UCSD-AML1 (cell line): ENCODE measurements around the gene ELF1.

Experiments used
- DNase-seq: peaks from one replicate; lab custom pipeline; 2025; ENCODE audit not compliant: unreplicated experiment; lab: John Stamatoyannopoulos, UW

Gene ELF1

DNA sequence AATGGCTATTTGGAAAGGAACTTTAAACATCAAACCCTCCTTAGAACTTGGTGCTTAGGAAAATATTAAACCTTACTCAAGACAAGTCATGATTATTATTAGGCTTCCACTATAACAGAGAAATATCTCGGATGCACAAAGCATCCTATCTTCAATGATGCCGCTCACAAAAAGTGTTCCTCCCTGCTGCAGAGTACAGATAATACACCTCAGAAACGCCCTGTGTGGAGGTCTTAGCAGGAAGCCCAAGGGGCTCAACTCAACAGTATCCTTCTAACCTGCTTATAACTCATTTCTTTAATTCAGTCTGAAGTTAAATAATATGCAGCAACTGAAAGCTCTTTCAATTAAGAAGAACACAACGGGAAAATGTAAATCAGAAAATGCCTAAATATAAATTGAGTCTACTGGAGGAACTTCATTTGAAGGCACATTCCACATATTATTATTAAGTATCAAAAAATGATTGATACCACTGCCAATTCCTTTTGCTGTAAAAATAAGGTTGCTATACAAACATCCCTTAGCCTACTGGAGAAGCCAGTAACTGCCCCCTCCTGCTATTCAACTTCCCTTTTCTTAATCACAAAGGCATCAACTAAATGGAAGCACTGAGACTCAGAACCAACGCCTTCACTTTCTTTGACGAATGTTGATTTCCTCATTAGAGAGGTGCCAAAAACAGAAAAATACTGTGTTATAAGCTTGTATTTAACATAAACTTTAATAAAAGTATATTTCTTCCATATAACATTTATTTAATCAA, 12.0 kb downstream of the ELF1 start:
- no peak for DNase-seq

DNA sequence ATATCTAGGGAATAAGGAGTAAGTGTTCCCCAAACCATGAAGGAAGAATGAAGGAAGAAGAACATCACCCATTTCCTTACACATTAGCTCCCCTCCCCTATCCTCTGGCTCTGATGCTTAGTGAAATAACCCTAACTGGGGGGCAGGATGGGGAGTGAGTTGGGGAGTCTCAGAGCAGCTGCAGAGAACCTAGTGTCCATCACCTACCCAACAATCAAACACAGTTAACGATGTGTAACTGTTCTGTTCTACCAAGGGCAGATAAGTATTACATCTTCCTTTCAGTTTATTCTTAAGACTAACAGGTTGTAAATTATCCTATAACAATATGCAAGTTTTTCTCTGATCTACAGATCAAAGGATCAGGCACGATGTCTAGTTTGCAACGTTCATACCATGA, 12.8 kb downstream of the ELF1 start:
- no peak for DNase-seq

DNA sequence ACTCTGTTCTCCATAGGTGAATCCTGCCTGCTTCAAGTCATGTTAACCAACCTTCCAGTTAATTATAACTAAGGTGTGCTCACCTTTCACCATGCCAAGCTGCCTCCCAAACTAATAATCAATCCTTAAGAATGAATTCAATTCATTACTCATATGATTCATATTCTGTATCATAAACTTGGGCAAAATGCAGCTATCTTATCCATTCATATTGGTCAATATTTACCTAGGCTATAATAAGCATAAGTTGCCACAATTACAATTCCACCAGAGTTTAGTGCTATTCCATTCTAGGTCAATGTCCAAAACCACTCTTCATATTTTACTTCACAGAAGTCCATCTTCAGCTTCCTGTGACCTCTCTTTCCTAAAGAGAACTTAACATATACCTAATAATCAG, 13.4 kb downstream of the ELF1 start:
- no peak for DNase-seq

DNA sequence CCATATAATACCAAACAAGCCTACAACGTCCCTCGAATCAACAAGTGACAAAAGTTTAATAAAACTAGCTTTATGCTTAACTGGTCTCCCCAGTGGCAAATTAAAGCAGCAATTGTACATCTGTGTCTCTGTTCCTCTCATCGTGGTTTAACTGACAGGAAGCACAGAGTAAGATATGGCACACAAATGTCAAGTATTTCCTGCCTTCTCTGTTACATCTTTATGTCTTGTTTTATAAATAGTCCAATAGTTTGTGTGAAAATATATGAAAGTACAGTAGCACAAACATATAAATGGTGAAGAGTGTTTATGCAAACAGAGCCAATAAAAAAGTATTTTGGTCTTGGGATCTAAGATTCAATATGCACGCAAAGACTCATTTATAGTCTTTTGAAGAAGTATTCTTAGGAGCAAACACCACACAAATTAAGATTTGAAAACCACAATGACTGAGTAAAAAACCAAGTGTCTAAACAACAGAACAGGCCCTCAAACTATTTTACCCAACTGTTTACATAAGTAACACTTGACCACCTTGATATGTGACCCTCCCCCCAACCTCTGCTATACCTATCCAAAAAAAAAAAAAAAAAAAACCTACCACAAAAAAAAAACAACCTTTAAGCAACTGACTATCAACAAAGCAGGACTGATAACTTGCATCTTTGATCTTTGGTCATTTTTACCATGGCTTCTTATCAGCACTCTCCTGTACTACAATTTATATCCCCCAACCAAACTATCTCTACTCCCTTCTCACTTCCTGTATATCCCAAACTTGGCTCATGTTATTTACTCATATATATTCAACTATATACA, 14.0 kb downstream of the ELF1 start:
- DNase-seq, result no peak

DNA sequence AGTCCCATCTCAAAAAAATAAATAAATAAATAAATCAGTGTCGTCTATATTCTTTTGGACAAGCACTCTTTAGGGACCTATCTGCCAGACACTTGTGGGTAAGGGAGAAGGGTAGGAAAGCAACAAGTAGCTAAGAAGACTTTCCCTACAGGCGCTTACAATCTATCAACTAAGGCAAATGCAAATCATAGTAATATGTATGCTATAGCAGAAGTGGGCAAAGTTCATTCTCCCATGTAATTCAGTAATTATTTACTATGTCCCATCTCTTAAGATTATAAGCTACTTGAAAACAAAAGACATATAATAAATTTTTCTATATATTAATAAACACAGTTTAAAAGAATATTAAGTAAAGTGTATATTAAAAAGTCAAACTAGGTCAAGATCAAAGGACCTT, 16.5 kb downstream of the ELF1 start:
- no peak for DNase-seq

DNA sequence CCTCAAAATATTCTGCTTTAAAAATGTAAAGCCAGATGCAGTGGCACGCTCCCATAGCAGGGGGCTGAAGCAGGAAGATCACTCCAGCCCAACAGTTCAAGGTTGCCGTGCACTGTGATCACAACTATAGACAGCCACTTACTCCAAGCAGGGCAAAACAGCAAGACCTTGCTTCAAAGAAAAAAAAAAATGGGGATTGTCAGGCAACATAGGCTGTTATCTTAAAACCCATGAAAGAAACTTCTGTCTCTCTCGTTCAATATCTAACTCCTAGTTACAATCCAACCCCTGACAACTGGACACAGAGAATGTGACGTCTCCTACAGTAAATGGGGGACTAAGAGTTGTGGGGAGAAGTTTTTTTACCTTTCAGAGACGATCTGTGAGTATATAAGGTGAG, 17.4 kb downstream of the ELF1 start:
- DNase-seq, result no peak

DNA sequence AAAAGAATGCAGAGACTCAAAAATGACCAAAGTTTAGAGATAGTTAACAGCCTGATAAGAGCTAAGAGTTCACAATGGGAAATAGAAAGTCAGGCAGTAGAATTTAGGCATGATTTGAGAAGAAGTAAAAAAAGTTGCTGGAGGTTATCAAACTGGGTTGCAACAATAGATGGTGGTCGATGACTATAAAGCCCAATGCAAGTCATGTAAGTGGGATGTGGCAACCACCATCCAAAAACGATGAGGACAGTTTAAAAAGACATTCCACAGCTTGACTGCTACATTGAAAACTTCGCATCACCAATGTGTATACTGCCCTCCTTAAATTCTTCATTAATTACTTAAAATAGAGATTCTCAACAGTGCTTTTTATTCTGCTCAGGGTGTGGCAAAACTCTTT, 19.7 kb downstream of the ELF1 start:
- no peak for DNase-seq

DNA sequence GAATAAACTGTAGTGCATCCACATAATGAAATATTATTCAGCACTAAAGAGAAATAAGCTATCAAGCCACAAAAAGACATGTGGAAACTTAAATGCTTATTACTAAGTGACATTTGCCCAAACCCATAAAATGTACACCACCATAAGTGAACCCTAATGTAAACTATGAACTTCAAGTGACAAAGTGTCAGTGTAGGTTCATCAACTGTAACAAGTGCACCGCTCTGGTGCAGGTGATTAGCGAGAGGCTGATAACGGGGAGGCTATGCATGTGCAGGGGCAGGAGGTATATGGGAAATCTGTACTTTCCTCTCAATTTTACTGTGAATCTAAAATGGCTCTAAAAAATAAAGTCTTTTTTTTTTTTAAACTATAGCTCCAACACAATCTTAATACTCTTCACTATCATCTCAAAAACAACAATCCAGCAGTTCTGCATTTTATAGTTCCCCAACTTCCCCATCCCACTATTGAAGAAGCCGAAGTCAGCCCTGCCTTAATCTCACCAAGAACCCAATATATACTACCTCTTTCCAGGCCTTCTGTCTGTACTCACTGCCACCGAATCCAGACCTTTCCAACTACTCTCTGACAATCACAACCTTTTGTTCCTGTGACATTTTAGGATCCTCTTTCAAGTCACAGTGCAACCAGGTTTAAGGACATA, 22.6 kb downstream of the ELF1 start:
- no peak for DNase-seq

DNA sequence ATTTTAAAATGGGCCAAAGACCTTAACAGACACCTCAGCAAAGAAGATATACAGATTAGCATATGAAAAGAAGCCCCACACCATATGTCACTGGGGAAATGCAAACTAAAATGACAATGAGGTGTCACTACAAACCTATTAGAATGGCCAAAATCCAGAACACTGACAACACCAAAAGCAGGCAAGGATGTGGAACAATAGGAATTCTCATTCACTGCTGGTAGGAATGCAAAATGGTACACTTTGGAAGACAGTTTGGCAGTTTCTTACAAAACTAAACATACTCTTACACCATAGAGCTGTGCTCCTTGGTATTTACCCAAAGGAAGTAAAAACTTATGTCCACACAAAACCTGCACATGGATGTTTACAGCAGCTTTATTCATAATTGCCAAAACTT, 23.1 kb downstream of the ELF1 start:
- no peak for DNase-seq

DNA sequence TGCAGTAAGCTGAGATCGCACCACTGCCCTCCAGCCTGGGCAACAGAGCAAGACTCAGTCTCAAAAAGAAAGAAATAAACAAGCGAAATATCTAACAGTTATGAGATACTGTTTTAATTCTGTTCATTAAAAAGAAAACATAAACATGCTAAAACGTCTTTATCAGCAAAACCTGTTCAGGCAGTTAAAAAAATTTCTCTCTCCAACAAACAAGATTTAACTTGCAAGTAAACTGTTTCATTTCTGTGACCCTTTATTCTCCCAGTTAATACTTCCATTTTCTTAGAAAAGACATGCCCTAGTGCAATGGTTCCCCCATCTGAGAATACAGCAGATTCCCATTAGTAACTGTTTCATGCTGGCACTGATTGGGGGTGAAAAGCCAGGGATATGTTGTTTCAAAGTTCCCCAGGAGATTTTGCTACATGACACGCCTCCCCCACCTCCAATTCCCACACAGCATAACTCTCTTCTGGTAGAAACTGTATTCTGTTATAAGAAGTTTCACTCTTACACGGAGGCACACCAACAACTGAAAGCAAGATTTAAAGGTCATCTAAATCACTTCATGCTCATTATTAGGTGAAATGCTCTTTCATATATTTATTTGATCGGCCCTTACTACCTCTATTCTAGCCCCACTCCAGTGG, 24.4 kb downstream of the ELF1 start:
- DNase-seq, result no peak

DNA sequence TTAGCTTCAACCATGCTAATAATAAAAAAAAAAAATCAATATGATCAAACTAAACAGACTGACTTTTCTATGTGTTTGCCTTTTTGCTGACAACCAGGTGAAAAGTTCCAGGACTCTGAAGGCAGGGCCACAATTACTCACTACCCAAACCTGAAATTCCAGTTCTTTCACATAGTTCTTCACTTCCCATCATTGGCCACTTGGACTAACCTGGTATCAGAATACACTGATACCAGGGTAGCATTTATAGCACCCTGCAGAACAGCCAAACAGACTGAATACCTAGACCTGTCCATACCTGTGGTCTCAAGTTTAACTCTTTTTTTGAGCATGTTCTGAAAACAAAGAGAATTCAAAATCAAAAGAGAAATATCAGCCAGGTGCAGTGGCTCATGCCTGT, 25.1 kb downstream of the ELF1 start:
- no peak for DNase-seq

DNA sequence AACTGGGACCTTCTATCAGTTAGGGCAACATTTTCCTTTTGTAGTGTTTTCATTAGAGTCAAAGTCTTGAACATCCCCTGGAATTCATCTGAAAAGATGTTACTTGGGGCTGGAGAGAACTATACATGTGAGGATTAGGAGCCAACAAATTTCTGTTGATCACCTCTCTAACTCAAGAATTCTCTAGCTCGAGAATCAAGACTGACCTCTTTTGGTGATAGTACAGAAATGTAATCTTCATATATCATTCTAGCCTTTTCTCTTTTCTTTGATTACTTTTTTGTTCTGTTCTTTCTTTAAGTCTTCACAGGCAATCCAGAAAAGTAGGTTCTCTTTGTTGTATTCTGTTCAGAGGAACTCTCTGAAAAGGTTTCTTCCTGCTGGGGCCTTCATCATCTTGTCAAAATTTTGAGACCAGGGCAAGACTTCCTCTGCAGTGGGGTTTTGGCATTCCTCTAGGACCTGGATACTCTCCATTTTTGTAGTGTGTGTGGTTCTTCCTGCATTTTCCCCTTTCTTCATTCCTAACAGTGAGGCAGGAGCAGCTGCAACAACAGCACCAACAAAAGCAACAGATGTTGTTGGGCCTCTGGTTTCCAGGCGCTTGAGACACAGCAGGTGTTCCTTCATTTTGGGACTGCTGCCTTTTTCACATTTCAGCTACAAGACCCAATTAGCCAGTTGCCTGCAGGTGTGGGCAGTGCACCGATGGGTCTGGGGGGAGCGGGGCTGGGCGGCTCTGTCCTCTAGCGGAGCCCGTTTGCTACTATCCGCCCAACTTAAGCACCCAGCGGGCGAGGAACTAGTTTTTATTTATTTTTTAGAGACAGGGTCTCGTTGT, 26.2 kb downstream of the ELF1 start:
- no peak for DNase-seq

DNA sequence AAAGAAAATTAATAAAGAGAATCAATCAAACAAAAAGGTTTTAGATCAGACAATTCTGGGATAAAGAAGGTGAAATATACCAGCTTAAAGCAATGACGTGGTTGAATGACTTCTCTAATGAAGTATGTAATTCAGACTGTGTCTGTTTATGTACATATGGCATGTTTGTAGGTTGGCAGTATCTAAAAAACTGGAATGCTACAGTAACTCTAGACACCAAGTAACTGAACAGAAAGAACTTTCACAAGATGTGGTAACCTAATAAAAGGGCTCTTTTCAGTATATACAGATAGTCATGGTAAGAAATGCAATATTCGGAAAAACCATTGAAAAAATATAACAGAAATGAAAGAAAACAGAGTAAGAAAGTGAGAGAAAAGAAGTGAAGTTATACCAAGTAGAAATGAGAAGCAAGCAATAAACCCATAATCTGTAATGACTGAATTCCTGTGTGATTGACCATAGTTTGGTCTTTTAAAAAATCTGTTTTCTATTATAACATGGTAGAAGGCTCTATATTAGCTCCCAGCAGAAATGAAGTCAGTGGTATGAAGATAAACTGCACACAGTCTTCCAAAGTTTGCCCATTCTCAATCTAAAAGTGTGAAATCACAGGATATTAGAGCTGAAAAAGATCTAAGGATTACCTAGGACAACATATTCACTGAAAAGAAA, 31.4 kb downstream of the ELF1 start:
- DNase-seq, result no peak

DNA sequence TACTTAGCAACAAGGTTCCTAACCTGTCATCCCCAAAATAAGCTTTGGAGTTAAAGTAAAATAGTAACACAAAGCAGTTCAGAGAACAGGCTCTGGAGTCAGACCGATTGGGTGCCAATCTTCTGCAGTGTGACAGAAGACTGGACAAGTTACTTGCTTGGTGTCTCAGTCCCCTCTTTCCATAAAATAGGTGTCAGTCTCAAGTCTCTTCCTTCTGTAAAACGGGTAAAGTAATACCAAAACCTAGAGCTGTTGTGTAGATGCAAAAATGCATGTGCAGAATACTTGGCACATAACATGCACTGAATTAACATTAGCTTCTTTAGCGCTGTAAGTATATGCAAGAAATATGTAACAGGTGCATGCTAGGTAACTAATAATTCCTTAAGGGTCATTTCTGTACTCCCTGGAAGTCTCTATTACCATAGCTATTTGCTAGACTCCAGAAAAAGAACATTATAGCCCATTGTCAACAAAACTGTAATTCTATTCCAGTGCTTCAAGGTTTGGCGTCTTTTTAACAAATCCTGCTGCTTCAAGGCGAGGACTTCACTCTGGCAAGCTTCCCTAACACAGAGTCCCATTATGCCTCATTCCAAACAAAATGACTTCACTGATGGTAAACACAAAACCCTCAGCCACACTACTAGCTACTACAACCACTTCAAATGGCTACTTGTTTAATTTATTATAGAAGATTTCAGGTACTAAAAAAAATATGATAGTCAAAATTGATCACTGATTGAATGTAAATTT, 32.8 kb downstream of the ELF1 start:
- no peak for DNase-seq

DNA sequence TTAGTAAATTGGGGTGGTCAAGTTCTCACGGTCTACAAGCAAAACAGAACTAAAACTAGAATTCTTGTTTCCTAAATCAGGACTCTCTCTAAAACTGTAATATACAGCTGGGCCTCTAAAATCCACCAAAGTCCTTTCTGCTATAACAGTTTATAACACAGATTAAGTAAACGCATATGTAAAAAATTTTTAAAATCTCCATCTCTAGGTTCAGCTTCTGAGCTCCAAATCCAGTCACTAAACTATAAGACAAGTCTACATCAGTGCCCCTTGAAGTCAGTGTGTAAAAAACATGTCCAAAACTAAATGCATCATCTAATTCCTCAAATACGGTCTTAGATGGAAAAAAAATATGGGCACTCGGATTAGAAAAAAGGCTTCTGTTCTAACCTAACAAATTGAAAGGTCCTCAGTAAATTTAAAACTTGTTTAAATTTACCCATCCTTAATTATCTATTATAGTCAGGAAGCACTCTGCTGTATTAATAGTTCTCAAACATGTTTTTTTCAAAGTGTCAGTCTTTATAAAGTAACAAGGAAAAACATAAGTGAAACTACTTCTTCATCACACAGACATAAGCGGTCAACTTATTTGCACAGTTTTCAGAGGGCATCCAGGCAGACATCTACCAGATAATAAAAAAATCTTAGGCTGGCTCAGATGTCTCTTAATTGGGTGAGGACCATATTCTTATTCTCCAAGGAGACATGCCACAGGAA, 33.6 kb downstream of the ELF1 start:
- no peak for DNase-seq

DNA sequence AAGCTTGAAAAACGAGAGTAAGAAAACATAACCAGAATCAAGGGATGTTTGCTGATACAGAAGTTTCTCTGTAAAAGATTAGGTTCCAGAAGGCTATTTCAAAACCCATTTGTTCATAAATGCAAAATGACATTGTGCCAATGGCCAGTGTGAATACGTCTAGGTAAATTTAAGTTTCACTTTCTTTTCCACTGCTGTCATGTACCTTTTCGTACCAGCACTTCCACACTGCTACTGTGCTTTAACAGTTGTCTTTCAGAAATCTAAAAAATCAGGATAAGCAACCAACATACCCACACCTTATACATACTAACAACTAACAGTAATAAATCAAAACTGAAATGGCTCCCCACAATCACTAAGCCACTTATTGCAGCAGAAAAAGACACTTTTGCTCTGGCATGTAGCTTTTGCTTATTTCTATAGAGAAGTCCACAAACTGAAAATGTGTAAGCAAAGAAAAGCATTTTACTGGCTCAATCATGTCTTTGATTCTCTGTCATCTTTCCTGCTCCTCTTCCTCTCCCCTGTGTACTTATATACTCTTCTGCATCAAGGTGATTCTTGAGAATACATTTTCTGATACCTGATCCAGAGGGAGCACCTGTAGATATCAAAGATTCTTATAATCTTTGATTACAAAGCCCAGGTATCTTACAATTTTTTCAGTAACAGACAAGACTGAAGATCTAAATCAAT, 34.3 kb downstream of the ELF1 start:
- no peak for DNase-seq

DNA sequence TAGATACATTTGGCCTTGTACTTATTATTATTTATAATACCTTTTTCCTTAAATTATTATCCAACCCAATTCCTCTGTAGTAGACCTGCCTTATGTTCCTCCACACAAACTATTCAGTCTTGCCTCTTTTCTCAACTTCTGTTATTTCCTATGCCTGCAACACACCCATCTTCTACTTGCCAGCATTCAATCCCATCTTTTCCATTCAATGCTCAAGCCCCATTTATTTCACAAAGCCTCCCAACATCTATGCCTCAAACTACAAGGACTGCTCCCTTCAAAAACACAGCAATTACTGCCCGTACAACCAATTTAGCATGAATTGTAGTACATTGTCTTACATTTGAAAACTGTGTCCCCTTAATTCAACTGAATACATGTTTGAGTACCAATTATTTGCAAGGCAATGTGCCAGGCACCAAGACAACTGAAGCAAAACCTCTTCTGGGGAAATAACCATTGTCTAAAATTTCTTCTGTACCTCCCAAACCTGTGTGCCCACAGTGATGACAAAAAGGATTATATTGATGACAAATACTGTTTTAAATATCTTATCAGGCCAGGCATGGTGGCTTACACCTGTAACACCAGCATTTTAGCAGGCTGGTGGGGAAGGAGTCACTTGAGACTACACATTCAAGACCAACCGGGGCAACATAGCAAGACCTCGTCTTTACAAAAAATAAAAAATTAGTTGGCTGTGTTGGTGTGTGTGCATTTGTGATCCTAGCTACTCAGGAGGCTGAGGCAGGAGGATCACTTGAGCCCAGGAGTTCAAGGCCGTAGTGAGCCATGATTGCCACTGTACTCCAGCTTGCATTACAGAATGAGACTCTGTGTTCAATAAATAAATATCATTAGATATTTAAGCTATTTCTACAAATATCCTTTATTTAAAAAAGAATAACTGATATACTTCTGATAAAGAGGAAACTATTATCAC, 35.1 kb downstream of the ELF1 start:
- DNase-seq, result no peak
